GM21825 (cell line): ENCODE data around the gene CLEC16A.

Source experiments
- ATAC-seq: cut with Tn5 transposase; IDR thresholded peaks from one replicate; pipeline ENCODE4 v1.9.1; 2021; ENCODE audit warnings: mild to moderate bottlenecking, moderate library complexity; ENCODE audit not compliant: unreplicated experiment

CLEC16A gene, protein sequence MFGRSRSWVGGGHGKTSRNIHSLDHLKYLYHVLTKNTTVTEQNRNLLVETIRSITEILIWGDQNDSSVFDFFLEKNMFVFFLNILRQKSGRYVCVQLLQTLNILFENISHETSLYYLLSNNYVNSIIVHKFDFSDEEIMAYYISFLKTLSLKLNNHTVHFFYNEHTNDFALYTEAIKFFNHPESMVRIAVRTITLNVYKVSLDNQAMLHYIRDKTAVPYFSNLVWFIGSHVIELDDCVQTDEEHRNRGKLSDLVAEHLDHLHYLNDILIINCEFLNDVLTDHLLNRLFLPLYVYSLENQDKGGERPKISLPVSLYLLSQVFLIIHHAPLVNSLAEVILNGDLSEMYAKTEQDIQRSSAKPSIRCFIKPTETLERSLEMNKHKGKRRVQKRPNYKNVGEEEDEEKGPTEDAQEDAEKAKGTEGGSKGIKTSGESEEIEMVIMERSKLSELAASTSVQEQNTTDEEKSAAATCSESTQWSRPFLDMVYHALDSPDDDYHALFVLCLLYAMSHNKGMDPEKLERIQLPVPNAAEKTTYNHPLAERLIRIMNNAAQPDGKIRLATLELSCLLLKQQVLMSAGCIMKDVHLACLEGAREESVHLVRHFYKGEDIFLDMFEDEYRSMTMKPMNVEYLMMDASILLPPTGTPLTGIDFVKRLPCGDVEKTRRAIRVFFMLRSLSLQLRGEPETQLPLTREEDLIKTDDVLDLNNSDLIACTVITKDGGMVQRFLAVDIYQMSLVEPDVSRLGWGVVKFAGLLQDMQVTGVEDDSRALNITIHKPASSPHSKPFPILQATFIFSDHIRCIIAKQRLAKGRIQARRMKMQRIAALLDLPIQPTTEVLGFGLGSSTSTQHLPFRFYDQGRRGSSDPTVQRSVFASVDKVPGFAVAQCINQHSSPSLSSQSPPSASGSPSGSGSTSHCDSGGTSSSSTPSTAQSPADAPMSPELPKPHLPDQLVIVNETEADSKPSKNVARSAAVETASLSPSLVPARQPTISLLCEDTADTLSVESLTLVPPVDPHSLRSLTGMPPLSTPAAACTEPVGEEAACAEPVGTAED

DNA sequence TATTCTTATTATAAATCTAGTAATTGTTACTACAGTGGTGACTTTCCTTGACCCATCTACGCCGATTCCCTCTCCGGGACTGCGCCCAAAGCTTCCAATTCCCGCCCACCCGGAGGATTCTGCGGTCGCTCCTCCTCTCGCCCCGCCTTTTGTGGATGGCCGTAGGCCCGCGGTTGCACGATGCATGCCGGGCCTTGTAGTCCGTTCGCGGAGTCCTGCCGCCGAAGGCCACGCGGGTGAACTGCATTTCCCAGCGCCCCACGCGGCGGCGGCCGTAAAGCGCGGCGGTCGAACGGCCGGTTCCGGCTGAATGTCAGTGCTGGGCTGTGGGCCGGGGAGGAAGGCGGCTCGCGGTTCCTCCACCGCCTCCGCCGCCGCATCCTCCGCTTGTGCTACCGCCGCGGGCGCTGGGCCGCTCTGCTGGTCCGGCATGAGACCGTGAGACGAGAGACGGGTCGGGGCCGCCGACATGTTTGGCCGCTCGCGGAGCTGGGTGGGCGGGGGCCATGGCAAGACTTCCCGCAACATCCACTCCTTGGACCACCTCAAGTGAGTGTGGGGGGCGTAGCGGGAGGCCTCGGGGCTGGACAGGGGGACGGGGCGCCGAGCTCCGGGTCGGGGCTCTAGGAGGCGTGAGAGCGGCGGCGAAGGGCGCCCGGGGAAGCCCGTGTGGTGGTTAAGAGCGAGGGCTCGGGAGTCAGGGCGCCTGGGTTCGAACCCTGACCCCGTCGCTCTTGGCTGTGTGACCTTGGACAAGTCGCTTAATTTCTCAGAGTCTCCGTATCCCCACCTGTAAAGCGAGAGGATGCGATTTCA lies at the start of gene CLEC16A:
Gene CLEC16A (plus strand): TSS at position 316 of the 816 bp plus-strand sequence. CDS start 154 bp downstream, at position 470.
- peak; percentile 58 for ATAC-seq

- ATAC-seq, result no peak
Observed at GRCh38 chr16:10895053-10895946, 49.1 kb upstream of the CLEC16A start.

DNA sequence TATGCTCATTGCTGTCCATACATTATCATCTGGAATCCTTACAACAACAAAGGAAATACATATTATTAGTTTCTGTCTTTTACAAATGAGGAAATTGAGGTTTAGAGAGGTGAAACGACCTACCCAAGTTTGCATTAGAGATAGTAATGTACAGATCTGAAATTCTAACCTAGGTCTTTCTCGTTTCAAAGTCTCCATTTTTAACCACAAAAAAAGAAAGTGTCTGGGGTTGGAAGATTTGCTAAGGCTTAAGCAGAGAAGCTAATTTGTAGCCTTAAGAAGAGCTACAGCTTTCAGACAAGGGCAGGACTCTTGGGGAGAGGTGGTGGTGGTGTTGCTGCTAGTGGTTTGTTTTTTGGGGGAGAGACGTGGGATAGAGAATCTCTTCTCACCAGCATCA lies 48.2 kb upstream of the CLEC16A start:
- peak; percentile 29 for ATAC-seq

GRCh38 chr16:10896723-10897122 lies 47.6 kb upstream of the CLEC16A start:
- no peak for ATAC-seq

DNA sequence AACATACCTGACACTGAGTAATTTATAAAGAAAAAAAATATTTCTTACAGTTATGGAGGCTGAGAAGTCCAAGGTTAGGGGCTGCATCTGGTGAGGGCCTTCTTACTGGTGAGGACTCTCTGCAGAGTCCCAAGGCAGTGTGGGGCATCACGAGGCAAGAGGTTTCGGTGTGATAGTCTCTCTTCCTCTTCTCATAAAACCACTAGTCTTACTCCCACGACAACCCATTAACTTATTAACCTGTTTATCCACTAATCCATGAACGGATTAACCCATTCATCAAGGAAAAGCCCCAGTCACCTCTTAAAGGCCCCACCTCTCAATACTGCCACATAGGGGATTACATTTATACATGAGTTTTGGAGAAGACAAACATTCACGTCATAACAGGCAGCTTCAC lies 47.2 kb upstream of the CLEC16A start:
- ATAC-seq, result peak; percentile 43

DNA sequence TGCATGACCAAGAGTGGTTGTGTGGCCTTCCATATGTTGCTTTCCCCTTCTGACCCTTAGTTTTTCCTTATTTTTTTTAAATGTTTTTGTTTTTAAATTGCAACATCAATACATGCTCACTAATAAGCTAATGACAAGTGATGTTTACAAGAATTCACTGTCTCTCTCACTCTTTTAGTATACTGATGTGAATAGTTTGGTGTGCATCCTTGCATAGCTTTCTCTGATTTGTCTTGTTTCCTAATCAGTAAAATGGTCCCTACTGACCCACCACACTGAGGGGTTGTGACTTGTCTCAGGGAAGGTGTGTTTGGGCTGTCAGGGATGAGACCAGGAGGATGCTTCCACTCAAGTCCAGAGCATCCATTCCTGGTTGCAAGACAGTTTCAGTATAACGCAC lies 41.4 kb upstream of the CLEC16A start:
- ATAC-seq, result no peak

DNA sequence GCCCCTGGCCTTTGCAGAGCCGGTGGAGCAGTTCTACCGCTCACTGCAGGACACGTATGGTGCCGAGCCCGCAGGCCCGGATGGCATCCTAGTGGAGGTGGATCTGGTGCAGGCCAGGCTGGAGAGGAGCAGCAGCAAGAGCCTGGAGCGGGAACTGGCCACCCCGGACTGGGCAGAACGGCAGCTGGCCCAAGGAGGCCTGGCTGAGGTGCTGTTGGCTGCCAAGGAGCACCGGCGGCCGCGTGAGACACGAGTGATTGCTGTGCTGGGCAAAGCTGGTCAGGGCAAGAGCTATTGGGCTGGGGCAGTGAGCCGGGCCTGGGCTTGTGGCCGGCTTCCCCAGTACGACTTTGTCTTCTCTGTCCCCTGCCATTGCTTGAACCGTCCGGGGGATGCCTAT lies 37.9 kb upstream of the CLEC16A start:
- ATAC-seq, result no peak

- no peak for ATAC-seq
Observed at GRCh38 chr16:10906914-10907756, 37.2 kb upstream of the CLEC16A start.

DNA sequence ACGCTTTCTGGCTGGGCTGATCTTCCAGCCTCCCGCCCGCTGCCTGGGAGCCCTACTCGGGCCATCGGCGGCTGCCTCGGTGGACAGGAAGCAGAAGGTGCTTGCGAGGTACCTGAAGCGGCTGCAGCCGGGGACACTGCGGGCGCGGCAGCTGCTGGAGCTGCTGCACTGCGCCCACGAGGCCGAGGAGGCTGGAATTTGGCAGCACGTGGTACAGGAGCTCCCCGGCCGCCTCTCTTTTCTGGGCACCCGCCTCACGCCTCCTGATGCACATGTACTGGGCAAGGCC lies 36.7 kb upstream of the CLEC16A start:
- ATAC-seq, result no peak

DNA sequence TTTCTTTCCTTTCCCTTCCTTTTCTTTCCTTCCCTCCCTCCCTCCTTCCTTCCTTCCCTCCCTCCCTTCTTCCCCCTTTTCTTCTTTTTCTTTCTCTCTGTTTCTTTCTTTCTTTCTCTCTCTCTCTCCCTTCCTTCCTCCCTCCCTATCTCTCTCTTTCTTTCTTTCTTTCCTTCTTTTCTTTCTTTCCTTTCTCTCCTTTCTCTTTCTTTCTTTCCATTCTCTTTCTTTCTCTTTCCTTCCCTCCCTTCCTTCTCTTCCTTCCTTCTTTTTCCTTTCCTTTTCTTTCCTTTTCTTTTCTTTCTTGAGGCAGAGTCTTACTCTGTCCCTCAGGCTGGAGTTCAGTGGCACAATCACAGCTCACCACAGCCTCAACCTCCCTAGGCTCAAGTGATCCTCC lies 33.1 kb upstream of the CLEC16A start:
- no peak for ATAC-seq

DNA sequence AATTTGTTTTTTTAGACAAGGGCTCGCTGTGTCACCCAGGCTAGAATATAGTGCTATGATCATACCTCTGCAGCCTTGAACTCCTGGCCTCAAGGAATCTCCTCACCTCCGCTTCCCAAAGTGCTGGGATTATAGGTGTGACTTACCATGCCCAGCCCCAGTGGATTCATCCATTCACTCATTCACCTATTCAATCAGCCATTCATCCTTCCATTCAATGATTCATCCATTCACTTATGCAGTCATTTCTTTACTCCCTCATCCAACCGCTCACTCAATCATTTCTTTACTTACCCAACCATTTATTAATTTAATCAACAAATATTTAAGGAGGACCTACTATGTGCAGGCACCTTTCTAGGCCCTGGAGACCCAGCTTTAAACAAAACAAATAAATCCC lies 27.8 kb upstream of the CLEC16A start:
- ATAC-seq, result no peak

- no peak for ATAC-seq
Observed at GRCh38 chr16:10918294-10919002, 25.9 kb upstream of the CLEC16A start.

GRCh38 chr16:10919003-10919351 lies 25.4 kb upstream of the CLEC16A start:
- ATAC-seq, result no peak

DNA sequence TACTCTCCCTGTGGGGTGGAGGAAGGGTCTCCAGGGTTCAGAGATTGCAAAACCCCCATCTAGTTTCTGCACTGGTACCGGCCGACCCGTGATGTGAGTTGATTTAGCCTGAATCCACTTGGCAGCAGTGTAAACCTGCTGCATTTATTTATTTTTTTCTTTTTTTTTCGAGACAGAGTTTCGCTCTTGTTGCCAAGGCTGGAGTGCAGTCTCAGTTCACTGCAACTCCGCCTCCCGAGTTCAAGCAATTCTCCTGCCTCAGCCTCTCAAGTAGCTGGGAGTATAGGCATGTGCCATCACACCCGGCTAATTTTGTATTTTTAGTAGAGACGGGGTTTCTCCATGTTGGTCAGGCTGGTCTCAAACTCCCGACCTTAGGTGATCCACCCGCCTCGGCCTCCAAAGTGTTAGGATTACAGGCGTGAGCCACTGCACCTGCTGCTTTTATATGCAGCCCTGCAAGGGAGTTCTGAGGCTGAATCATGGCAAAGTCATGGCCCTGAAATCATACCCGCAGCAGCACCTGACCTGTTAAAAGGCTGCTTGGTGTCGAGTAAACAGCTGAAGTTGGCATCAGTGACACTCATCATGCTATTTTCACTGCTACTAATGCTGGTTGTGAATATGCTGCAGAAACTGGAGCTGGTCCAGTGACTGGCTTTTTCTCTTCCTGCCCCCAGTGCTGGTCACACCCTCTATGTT lies 23.5 kb upstream of the CLEC16A start:
- no peak for ATAC-seq

DNA sequence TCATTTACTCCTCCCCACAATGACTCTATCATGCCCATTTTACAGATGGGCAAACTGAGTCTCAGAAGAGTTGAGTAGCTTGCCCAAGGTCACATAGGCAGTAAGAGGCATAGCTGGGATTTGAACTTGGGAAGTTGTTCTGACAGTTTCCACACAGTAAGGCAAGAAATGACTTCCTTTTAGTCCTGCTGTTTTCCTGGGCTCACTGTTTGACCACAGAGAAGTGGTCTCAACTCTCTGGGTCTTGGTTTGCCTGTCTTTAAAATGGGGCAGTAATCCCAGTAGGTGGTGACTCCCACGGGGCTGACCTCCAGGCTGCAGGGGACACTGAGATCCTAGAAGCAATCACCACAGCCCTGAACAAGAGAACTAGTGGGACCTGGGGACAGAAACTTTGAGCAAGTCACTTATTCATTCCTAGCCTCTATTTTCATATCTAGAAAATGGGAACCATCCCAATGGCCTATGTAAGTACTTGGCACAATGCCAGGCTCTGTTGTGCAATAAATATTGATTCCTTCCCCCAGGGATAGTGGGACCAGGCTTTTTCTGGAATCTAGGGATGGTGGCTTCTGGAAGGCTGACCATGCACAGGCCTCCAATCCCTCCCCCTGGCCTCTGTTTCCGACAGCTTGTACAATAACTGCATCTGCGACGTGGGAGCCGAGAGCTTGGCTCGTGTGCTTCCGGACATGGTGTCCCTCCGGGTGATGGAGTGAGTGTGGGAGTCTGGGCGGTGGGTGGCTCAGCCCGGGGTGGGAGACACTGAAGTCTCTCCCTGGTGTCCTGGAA lies 22.6 kb upstream of the CLEC16A start:
- ATAC-seq, result no peak

DNA sequence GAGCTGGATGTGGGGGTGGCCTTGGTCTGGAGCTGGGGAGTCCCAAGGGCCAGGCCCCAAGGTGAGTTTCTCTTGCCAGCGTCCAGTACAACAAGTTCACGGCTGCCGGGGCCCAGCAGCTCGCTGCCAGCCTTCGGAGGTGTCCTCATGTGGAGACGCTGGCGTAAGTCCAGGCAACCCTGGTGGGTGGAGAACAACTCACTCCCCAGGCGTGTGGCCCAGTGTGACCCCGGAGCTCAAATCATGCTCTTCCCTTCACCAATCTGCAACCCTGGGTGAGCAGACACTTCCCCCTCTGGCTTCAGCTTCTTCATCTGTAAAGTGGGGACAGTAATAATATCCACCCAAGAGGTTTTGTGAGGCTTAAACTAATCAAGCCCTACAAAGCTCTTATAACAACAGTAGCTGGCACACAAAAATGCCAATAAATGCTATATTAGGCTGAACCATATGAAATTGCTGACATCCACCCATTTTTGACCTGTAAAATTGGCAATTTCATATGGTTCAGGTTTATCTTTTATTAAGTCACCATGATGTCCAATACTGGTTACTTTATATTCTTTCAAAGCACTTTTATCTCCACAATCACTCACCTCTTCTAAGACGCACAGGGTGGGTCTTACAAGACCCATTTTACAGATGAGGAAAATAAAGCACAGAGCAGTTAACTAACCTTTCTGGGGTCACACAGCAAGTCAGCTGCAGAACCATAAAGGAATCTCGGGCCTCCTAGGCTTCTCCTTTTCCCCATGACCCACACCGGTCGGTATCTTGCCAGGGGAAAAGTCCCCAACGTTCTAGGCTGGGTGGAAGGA lies 21.8 kb upstream of the CLEC16A start:
- ATAC-seq, result no peak
